ENCODE results near the gene DNAJB1.

The DNAJB1 gene

GRCh38 chr19:14473073-14473977 lies 44.9 kb downstream of the DNAJB1 start:
- H3K36me3 ChIP-seq (ENCODE audit: control insufficient read depth, low read depth, low read length), result peaks cover 18% of the 10 kb centered on the region
- no peak overlapping the region for H3K9ac ChIP-seq (ENCODE audit: low read length)
- no peaks in the 10 kb centered on the region for H3K9me3 ChIP-seq (ENCODE audit: control insufficient read depth, low read depth, low read length)
- no peaks in the 10 kb centered on the region for H3K27me3 ChIP-seq (ENCODE audit: control insufficient read depth, insufficient read depth, low read length)
- no peak overlapping the region for H3K27ac ChIP-seq (ENCODE audit: low read length)
- peaks cover 5% of the 10 kb centered on the region for H3K4me1 ChIP-seq (ENCODE audit: control insufficient read depth, low read depth, low read length)
- peak overlapping the region; percentile 58 for H3K4me3 ChIP-seq (ENCODE audit: low read length)

- Histone ChIP-seq H3K4me3 (ENCODE audit: low read length) (peak overlapping the region; percentile 58), H3K4me1 (ENCODE audit: control insufficient read depth, low read depth, low read length) (peaks cover 5% of the 10 kb centered on the region), H3K36me3 (ENCODE audit: control insufficient read depth, low read depth, low read length) (peaks cover 13% of the 10 kb centered on the region), H3K9me3 (ENCODE audit: control insufficient read depth, low read depth, low read length) (no peaks in the 10 kb centered on the region), H3K27ac (ENCODE audit: low read length) (no peak overlapping the region), H3K27me3 (ENCODE audit: control insufficient read depth, insufficient read depth, low read length) (no peaks in the 10 kb centered on the region), H3K9ac (ENCODE audit: low read length) (peak overlapping the region; percentile 62)
Observed at GRCh38 chr19:14472202-14472938, 45.8 kb downstream of the DNAJB1 start.

- H3K4me3 ChIP-seq (ENCODE audit: low read length), result no peak overlapping the region
- no peak overlapping the region for H3K27ac ChIP-seq (ENCODE audit: low read length)
- H3K9ac ChIP-seq (ENCODE audit: low read length), result no peak overlapping the region
- peaks cover 13% of the 10 kb centered on the region for H3K36me3 ChIP-seq (ENCODE audit: control insufficient read depth, low read depth, low read length)
- H3K4me1 ChIP-seq (ENCODE audit: control insufficient read depth, low read depth, low read length), result peaks cover 5% of the 10 kb centered on the region
- no peaks in the 10 kb centered on the region for H3K27me3 ChIP-seq (ENCODE audit: control insufficient read depth, insufficient read depth, low read length)
- H3K9me3 ChIP-seq (ENCODE audit: control insufficient read depth, low read depth, low read length), result no peaks in the 10 kb centered on the region
Observed at GRCh38 chr19:14471436-14472187, 46.6 kb downstream of the DNAJB1 start.

- Histone ChIP-seq H3K36me3 (ENCODE audit: control insufficient read depth, low read depth, low read length) (peaks cover 13% of the 10 kb centered on the region), H3K27ac (ENCODE audit: low read length) (no peak overlapping the region), H3K9me3 (ENCODE audit: control insufficient read depth, low read depth, low read length) (no peaks in the 10 kb centered on the region), H3K4me3 (ENCODE audit: low read length) (no peak overlapping the region), H3K9ac (ENCODE audit: low read length) (no peak overlapping the region), H3K27me3 (ENCODE audit: control insufficient read depth, insufficient read depth, low read length) (no peaks in the 10 kb centered on the region), H3K4me1 (ENCODE audit: control insufficient read depth, low read depth, low read length) (peaks cover 5% of the 10 kb centered on the region)
Observed at GRCh38 chr19:14470031-14470876, 47.9 kb downstream of the DNAJB1 start.

- no peak overlapping the region for H3K4me3 ChIP-seq (ENCODE audit: low read length)
- H3K36me3 ChIP-seq (ENCODE audit: control insufficient read depth, low read depth, low read length), result peaks cover 23% of the 10 kb centered on the region
- H3K27me3 ChIP-seq (ENCODE audit: control insufficient read depth, insufficient read depth, low read length), result no peaks in the 10 kb centered on the region
- H3K9me3 ChIP-seq (ENCODE audit: control insufficient read depth, low read depth, low read length), result no peaks in the 10 kb centered on the region
- H3K9ac ChIP-seq (ENCODE audit: low read length), result no peak overlapping the region
- H3K4me1 ChIP-seq (ENCODE audit: control insufficient read depth, low read depth, low read length), result peaks cover under 1% of the 10 kb centered on the region
- no peak overlapping the region for H3K27ac ChIP-seq (ENCODE audit: low read length)
Observed at GRCh38 chr19:14467816-14468215, 50.4 kb downstream of the DNAJB1 start.

GRCh38 chr19:14467391-14467790 lies 50.8 kb downstream of the DNAJB1 start:
- H3K36me3 ChIP-seq (ENCODE audit: control insufficient read depth, low read depth, low read length), result peaks cover 23% of the 10 kb centered on the region
- H3K27me3 ChIP-seq (ENCODE audit: control insufficient read depth, insufficient read depth, low read length), result no peaks in the 10 kb centered on the region
- no peak overlapping the region for H3K27ac ChIP-seq (ENCODE audit: low read length)
- no peak overlapping the region for H3K9ac ChIP-seq (ENCODE audit: low read length)
- H3K4me1 ChIP-seq (ENCODE audit: control insufficient read depth, low read depth, low read length), result no peaks in the 10 kb centered on the region
- no peaks in the 10 kb centered on the region for H3K9me3 ChIP-seq (ENCODE audit: control insufficient read depth, low read depth, low read length)
- no peak overlapping the region for H3K4me3 ChIP-seq (ENCODE audit: low read length)

Data from iPS-18a (cell line).